Stimulated activated naive CD8-positive, alpha-beta T cell treated with anti-CD3 and anti-CD28 coated beads, Interleukin-15, Interleukin-2, amounts not matched to agents 100 U/mL and 50 U/mL, for 24 hours (primary cell): Measurements from ENCODE around the gene RARB.

Source experiments
- ATAC-seq: fragments of 150-1000 bp; cut with Tn5 transposase; one replicate; pipeline ENCODE4 v1.10.0; 2021
- DNase-seq: peaks from one replicate; pipeline ENCODE4 v3.0.0; 2021

The RARB gene

DNA sequence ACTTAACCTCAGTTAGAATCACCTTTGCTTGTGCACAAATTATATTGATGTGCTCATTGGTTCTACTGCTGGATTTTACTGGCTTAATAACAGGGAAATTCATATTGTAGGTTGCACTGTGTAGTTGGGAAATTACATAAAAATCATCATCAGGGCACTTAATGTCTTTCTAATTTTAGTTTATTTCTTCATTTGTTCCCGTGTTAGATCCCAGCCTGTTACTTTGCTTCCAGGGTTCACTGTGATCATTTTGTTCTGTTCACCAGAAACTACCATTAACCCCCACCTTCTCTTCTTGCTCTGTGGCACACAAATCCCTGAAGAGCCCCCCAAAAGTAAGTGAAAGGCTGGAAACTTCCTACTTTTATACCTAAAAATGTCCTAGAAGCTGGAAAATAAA, 80.4 kb downstream of the RARB start:
- ATAC-seq = no peak
- DNase-seq = no peak

DNA sequence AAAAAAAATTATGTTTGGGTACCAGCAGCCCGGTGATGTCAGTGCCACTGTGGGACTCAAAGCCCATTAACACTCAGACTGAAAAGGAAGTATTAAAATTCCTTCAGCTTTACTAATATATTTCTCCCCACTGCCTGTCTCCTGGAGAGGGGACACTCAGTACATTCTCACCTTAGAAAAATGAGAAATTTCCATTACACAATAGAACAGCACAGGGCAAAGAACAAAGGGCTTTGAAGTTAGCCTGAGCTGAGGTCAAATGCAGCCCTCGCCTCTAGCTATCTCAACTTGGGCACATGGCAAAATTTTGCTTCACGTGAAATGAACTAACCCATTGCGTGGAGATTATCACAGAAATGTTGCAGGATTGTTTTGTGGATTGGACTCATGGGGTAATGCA, 80.8 kb downstream of the RARB start:
- no peak for DNase-seq

DNA sequence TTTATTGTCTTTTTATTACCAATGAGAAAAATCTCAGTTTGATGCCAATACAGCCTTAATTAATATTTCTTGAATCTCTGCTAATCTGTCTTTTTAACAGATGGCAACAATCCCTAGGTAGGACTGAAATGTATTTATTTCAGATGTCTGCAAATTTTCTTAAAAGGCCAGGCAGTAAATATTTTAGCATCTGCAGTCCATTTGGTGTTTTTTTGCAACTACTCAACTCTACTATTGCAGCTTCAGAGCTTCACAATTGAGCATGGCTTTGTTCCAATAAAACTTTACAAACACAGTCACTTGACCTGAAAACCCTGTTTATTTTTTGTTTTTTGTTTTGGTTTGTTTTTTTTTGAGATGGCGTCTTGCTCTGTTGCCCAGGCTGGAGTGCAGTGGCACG, 82.7 kb downstream of the RARB start:
- DNase-seq (no peak), ATAC-seq (no peak)

More for the DNA sequence above, 80.8 kb downstream of the RARB start:
- ATAC-seq = no peak

DNA sequence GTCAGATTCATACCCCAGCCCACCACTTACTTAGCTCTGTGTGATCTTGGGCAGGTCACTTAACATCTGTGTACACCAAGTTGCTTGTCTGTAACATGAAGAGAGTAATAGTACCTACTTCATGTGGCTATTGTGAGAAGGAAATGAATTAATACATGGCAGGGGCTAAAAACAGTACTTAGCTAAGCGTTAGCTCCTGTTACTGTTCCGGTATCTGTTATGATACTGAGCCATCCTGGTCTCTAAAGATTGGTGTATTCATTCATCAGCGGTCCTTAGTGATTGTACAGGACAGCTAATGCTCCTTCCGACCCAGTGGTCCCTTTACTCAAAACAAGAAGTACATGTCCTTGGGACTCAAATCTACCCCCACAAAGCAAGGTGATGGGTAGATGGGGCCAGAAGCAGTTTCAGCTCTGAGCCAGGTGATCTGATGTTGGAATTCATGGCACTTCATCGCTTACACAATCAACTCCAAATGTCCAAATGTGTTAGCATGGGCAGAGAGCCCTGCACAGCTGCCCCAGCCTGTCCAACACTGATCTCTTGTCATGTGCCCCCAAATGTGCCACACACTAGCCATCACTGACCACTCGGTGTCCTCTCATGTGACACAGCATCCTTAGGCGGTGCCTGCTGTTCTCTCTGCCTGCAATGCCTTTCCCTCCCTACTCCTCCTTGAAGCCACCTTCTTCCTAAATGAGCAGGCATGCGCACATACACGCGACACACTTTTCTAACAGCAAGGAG, 84.1 kb downstream of the RARB start:
- DNase-seq (no peak), ATAC-seq (no peak)

DNA sequence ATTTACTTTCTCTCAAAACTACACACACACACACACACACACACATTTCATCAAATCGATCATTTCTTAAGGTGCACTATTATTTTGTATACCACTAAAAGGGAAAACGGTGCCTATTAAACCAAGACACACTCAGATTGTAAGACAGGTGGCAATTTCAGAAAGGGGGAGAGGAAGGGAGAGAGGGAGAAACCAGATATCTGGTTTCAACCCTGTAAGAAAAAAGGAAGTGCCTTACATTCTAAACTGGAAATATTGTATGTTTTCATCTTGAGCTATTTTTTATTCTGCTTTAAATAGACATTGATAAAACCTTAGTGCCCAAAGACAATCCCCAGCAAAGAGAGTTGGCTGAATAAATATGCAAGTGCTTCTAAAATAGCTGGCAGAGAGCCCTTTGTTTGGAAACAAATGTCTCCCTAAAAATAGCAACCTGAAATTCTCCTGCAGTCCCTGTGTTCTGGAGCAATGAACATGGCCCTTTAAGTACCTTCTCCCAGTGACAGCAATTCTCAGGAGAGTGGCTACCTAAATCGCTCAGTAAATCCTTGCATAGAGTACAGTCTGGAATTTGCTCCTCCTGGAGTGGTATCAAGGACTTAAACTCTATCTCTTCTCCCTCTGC, 85.7 kb downstream of the RARB start:
- DNase-seq = no peak
- ATAC-seq = no peak

DNA sequence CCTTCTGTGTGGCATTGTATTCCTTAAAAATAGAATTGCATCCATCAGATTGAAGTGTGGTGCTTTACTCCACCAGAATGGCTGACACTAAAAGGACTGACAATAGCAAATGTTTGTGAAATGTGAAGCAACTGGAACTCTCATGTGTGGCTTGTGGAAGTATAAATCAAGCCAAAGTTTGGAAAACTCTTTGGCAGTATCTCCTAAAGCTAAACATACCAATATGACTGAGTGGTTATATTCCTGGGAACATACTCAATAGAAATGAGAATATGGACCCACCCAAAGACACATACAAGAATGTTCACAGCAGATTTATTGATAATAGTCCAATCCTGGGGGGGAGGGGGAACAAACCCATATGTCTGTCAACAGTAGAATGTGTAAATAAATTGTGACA, 87.1 kb downstream of the RARB start:
- ATAC-seq (no peak), DNase-seq (no peak)

DNA sequence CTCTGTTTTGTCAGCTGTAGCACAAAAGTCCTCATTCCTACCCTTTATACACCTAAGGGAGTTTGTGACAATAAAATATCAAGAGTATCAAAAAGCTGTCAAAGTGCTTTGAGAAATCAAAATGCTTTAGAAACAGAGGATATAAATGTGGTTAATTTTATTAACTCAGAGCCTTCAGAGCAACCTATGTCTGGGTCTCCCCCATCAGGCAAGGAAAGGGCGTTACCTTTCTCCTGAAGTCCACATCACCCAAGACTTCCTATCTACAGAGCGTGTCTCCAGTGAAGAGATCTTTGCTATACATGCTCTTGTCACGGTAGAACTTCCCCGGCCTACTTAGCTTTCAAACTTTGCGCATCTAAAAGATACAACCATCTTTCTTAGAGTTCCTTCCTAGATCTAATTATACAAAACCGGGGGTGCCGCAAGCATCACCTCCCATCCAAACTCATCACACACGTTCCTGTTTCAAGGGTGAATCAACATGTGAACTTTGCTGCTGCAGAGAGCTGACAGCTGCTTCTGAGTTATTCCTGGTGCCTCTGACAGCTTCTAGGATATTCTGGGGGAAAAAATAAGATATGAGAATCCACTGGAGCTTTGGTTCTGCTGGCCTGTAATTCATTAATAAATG, 93.0 kb downstream of the RARB start:
- ATAC-seq = no peak
- no peak for DNase-seq

DNA sequence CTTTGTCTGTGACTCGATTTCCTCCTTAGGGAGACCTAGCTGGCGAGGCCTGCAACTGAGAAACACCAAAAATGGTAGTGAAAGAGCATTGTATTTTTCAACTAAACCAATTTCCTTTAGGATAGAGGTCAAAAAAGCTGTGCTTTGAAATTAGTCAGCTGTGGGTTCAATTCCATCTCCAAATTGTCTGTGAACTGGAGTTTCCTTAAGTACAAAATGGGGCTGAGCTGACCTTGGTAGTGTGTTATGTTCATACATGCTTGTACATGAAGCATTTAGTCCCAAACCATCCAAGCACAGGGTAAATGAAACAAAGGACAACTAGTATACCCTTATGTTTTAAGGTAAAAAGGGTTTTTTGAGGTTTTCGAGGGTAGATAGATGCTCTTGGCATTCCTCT, 99.3 kb downstream of the RARB start:
- ATAC-seq (no peak), DNase-seq (no peak)

DNA sequence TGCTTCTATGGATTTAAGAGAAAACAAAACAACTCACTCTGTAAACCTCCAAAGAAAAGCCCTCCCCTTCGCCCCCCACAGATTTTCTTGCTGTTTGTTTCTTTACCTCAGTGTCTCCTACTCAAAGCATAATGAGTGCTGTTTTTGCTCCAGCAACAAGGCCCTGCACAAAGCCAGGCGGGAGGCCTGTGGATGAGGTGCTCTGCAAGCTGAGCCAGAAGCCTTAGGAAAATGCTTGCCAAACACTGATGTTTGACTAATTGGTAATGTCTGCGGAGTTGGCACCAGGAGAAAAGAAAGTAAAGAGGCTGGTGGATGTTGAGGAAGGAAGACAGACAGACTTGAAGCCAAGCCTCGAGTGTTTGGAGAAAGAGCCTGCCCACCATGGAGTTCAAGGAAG, 99.7 kb downstream of the RARB start:
- DNase-seq (no peak), ATAC-seq (no peak)

DNA sequence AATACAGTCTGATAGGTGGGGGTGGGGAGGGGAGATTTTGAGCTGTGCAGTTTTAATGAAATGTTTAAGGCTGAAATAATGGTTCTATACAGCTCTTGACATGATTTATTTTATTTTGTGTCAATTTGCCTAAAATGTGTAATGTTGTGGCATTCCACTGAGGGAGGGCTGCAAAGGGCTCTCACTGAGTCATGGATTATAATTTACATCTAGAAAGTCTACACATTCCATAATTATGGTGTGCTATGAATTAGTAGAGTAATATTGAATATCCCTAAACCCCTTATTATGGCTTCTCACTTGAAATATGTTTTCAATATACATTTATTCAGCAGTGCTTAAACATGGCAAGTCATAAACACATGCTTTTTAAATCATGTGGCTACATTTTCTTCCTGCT, 103.9 kb downstream of the RARB start:
- ATAC-seq (no peak), DNase-seq (no peak)

DNA sequence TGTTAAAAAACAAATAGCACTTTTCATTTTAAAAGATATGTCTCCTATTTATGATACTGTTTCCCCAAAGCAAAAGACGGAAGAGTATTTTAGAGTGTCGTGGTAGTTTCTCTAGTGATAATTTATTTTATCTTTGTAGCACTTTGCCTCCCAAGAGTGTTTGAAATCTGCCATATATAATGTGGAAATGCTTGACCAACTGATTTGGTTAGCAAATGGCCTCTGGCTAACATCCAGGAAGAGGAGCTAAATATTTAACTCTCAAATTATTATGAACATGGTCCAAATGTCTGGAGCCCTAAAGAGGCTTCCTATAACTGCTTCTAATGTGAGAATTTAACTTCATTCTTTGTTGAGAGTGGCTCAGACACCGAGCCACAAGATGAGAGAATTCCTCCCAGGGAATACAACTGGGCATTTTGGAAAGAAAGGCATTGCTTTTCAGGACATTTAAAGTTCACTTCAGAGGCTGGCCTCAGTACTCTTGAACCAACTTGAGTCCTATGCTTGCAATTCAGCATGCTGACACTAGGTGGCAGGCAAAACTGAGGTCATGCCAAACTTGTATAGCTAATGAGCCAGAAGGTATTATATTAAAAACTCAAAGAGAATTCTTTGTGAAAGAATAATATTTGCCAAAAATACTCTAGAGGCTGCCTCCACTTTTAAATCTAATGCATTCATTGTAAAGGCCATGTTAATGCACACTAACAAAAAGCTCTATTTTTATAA, 104.5 kb downstream of the RARB start:
- DNase-seq = peak; percentile 43

DNA sequence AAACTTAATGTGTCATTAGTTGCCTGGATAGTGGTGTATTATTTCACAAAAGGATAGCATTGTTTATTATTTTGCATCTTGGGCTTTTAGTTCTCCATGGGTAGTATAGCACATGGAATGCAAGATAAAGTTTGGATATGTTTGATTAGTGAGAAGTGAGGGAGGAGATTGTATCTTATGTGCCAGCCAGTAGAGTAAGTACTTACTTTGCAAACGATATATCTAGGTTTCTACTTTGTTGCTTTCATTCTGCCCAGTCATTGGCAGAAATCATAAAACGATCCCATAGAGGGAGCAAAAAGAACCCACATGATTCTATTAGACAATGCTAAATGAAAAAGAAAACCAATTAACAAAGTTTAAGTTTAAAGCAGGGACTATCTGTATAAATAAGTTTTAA, 105.3 kb downstream of the RARB start:
- DNase-seq = no peak
- ATAC-seq = no peak

More for the DNA sequence above, 104.5 kb downstream of the RARB start:
- ATAC-seq = no peak

DNA sequence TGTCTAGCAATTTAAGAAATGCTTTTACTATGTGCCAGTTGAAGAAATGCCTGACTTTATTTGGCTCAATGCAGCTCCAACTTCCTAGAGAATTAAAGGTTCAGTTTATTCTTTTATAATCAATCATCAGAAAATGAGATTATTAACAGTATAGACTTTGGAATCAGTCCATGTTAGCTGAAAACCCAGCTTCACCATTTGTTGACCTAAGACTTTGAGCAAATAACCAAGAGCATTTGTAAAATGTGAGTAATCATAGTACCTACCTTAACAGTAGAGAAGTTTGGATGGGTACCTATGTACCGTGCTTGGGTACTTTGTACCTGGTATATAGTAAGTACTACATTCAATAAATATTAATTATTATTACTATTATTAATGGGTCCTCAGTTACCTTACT, 105.9 kb downstream of the RARB start:
- ATAC-seq = no peak
- no peak for DNase-seq

DNA sequence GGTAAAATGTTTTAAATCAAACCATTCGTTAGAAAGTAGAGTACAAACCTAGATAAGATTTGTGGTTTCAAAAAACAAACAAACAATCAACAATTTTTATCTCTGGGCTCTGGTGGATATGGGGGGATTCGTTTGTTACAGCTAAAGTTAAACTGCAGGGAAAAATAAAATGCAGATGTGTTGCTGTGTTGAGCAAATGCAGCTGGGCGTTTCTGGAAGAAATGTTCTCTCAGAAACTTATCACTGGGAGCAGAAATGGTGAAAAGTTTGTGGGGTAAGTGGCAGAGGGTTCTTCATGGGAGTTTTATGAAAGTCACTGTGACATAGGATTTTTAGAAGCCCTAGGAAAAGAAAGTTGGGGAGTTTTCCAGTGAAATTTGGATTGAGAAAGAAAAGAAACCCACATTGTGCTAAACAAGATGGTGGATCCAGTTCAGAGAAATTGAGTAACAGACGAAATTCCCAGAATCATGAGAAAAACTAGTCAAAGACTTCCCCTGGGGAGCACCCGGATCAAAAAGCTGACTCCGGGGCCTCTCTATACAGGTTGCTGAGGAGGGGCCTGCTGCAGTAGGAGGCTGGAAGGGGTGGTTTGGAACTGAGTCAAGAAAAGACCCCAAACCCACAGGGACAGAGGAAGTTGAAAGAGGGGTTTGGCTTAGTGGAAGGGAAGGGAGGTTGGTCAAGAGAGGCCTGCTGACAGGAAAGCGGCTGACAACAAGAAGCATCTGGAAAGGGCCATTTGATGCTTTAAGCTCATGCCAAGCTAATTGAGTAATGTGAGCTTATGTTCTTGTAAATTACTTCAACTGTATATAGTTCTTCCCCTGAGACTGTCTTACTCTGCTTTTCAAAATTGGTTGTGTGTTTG, 108.7 kb downstream of the RARB start:
- DNase-seq = no peak
- ATAC-seq = no peak

DNA sequence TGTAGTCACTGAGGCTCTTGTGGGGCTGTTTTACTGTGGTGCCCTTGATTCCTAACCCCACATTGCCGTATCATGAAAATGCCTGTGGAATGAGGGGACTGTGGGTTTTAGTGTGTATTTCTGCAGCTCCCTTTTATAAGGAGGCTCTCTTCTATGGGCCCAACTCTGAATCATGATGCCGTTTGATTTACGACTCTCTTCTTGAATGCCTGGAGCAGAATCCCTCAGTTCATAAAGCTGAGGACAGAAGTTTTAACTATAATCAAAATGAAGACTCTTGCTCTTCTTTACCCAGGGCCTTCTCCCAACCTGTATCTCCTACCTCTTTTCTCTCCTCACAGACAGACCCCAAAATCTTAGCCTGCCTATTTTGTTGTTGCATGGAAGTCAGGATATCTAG, 109.5 kb downstream of the RARB start:
- ATAC-seq (no peak), DNase-seq (no peak)

DNA sequence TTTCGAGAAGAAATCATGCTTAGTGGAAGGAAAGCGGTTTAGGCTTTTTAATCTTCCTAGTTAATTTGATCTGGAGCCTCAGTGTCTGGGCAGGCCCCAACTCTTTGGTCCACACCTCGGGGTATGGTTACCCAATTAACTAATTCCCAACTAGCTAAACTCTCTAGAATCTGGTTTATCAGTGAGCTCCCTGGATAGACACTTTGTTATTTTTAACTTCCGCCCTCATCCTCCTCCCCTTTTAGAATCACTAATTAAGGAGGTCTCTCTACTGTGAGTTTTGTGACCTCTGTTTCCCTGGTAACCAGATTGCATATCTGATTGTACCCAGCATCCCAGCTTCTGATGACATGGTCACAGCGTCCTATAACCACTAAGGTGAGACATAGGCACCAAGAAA, 112.2 kb downstream of the RARB start:
- DNase-seq (no peak), ATAC-seq (no peak)

DNA sequence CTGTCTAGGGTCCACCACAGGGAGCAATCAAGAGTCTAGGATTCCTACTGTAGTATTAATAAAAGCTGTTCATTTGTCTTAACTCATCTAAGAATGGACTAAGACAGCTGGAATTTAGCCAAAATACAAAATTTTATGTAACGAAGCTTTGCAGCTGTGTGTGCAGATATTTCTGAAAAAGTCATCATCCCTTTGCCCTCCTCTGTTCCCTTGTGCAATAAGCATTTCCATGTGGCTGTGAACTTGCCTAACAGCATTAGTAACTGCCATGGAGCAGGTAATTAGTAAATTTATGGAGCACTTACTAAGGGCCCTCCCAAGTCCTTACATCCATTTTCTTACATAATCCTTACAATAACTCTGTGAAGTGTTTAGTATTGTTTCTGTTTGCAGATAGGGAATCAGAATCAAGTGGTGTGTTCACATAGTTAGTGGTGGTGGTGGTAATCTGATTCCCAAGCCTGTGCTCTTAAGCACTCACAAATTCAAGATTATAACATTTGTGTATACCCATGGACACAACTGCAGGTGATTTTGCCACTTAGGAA, 114.5 kb downstream of the RARB start:
- DNase-seq (no peak), ATAC-seq (no peak)

DNA sequence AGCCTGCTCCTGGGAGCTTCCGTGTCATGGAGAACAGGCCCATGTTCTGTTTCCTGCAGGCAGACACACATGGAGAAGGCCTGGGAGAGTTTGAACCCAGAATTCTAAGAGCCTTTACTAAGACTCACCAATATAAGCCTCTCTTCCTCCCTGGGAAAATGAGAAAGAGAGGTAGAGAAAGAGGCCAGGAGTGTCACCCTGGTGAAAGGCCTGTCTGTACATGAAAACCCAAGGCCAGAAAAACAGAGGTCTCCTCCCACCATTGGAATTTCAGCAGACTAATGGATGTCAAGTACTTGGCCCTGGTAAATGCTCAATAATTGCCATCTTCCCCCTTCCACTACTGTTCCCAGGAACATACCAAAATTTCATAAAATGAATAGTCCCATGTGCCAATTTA, 119.0 kb downstream of the RARB start:
- ATAC-seq = no peak
- no peak for DNase-seq

DNA sequence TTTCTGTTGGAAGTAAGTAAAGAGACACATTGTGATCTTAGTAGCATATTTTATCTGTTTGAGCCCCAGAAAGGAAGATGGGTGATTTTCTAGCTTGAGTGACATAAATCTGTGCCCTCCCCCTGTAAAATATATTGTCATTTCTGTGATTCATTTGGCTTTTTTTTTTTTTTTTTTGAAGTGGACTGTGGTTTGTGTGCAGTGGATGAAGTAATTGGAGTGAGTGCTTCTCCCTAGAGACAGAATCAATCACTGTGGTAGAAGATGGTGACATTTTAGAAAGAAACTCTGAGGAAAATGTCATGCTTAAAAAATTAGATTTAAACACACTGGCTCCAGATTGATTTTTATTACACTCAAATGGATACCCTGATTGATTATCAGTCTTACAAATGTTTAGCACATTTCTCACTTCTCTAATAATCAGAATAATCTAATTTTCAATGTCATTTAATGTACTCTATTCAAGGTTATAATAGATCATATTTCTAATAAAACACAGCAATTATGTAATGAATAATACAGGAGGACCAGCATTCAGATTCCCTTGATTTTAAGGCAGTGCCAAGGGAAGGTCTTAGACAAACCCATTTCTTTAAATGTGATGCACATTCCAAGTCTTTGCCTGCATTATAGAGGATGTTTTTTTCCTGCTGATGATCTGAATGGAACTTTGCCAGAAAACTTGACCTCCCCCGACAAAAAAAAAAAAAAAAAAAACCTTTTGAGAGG, 120.0 kb downstream of the RARB start:
- no peak for DNase-seq

DNA sequence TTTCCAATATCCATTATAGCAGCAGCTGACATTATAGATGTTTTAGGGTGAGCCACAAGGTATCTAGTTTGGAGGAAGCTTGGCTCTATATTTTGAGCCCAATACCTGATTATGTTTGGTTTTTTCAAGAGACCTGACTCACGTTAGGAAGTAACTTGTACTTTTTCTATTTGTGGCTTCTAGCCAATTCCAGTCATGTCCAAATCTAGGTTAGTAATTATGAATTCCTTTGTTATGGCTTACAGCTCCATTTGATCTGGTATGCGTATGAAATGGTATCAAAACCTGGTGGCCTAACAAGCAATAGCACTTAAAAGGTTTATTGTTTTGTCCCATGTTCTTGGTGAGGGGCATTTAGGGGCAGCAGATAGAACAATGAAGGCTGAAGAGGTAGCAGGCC, 120.8 kb downstream of the RARB start:
- no peak for DNase-seq

More for the DNA sequence above, 120.0 kb downstream of the RARB start:
- no peak for ATAC-seq

DNA sequence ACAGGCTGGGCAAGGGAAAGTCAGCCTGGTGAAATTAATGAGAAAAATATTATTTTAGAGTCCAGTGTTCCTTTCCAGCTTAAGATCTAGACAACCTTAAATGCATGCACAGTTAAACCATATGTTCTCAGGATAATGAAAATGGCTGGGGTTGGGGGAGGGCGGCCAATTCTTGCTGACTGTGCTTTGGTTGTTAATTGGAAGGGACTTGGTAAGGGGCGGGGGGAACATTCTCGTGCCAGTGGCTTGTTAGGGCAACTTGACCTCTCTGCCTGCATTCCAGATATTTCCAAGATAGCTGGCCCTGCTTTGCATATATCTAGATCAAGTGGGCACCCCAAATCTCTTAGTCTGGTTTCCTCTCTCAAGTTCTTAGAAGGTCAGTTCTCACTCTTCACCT, 124.2 kb downstream of the RARB start:
- DNase-seq = no peak
- no peak for ATAC-seq

More for the DNA sequence above, 120.8 kb downstream of the RARB start:
- ATAC-seq = no peak
